ENCODE data around the gene ABO.
"Not testable (repeated sequence)": the region's sequence is repeated elsewhere in the genome, so short reads cannot be mapped to it uniquely, and the experiment has no call there.

Gene ABO

GRCh38 chr9:133285252-133285775, 10.3 kb upstream of the ABO start:
- no peak overlapping the region for H3K4me3 ChIP-seq (ENCODE audit: low read depth, low read length)
- TF ChIP-seq, protein P1, sequence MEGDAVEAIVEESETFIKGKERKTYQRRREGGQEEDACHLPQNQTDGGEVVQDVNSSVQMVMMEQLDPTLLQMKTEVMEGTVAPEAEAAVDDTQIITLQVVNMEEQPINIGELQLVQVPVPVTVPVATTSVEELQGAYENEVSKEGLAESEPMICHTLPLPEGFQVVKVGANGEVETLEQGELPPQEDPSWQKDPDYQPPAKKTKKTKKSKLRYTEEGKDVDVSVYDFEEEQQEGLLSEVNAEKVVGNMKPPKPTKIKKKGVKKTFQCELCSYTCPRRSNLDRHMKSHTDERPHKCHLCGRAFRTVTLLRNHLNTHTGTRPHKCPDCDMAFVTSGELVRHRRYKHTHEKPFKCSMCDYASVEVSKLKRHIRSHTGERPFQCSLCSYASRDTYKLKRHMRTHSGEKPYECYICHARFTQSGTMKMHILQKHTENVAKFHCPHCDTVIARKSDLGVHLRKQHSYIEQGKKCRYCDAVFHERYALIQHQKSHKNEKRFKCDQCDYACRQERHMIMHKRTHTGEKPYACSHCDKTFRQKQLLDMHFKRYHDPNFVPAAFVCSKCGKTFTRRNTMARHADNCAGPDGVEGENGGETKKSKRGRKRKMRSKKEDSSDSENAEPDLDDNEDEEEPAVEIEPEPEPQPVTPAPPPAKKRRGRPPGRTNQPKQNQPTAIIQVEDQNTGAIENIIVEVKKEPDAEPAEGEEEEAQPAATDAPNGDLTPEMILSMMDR (IDR thresholded peaks at IDR 0.05; ENCODE audit: borderline replicate concordance, insufficient read depth, low read depth, low read length), result no peak

DNA sequence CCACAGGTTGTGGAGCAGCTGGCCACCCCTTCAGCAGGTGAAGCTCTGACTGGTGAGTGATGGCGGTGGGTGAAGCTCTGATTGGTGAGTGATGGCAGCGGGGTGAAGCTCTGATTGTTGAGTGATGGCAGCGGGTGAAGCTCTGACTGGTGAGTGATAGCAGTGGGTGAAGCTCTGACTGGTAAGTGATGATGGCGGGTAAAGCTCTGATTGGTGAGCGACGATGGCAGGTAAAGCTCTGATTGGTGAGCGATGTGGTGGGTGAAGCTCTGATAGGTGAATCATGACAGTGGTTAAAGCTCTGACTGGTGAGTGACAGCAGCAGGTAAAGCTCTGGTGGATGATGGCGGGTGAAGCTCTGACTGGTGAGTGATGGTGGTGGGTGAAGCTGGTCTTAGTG, 9.4 kb upstream of the ABO start:
- TF ChIP-seq, protein P1 (IDR thresholded peaks at IDR 0.05; ENCODE audit: borderline replicate concordance, insufficient read depth, low read depth, low read length), result no peak
- no peak overlapping the region for H3K4me3 ChIP-seq (ENCODE audit: low read depth, low read length)

- H3K4me3 ChIP-seq (ENCODE audit: low read depth, low read length), result not testable (repeated sequence)
Measured at GRCh38 chr9:133283255-133284032, 8.4 kb upstream of the ABO start.

DNA sequence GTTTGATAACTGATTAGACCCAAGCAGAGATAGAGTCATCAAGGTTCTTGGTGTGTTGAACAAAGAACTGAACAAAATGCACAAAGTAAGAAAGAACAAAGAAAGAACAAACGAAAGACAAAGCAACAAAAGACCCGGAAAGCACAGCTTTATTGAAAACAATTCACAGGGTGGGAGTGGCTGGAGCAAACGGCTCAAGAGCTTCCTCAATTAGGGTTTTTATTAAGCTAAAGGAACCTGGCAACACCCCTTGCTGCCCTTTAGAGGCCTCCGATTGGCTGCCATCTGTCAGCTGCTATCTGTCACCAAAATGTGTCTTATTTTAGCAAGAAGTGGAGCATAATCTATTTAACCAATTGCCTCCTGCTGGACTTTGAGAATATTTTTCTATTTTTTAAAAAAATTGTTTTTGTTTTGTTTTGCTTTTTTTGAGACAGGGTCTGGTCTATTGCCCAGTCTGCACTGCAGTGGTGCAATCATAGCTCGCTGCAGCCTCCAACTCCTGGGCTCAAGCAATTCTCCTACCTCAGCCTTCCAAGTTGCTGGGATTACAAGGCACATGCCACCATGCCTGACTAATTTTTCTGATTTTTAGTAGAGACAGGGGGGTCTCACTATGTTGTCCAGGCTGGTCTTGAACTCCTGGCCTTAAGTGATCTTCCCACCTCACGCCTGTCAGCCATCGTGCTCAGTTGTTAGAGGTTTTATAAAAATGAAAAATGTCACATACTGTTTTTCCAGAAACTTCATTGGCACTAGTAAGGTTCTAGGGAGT, 7.7 kb upstream of the ABO start:
- TF ChIP-seq, protein P1 (IDR thresholded peaks at IDR 0.05; ENCODE audit: borderline replicate concordance, insufficient read depth, low read depth, low read length), result no peak
- H3K4me3 ChIP-seq (ENCODE audit: low read depth, low read length), result no peak overlapping the region

DNA sequence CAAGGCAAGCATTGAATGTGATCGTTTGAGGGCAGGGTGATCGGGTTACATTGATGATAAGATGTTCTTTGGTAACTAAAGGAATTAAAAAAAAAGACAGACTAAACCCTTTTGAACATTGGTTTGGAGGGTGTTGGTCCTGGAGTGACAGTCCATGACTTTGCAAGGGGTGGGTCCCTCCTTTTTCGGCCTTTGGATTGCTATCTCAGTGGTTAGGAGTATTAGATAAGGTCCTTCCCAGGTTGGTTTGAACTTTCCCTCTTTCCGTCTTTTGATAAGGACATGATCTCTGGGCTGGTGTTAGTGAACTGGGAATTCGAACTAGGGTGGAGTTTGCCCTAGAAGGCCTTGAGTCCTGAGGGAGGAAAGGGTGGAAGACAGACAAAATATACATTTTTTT, 5.4 kb upstream of the ABO start:
- TF ChIP-seq, protein P1 (IDR thresholded peaks at IDR 0.05; ENCODE audit: borderline replicate concordance, insufficient read depth, low read depth, low read length), result no peak
- no peak overlapping the region for H3K4me3 ChIP-seq (ENCODE audit: low read depth, low read length)

- TF ChIP-seq, protein P1 (IDR thresholded peaks at IDR 0.05; ENCODE audit: borderline replicate concordance, insufficient read depth, low read depth, low read length), result no peak
- H3K4me3 ChIP-seq (ENCODE audit: low read depth, low read length), result no peak overlapping the region
Measured at GRCh38 chr9:133278161-133279114, 3.4 kb upstream of the ABO start.

DNA sequence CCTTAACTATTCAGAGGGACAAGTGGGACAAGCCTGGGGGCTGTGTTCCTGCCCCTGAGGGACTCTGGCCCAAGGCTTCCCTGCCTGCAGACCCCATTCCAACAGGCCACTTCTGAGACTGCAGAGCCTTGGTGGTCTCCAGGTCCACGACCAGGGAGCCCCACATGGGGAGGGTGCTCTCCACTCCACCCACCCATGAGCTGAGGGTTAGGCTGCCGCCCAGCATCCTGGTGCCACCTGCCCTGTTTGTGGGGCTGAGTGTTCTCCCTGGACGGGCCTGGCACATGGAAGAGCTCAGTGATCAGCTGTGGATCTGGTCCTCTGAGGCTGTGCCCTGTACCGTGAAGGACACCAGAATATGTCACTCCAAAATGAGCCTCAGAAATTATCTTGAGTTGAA, 2.5 kb upstream of the ABO start:
- TF ChIP-seq, protein P1 (IDR thresholded peaks at IDR 0.05; ENCODE audit: borderline replicate concordance, insufficient read depth, low read depth, low read length), result no peak
- no peak overlapping the region for H3K4me3 ChIP-seq (ENCODE audit: low read depth, low read length)
